WTC11 (cell line): ENCODE data around the gene LZIC.

Experiments
- ATF1 ChIP-seq: sonication (generic); formaldehyde crosslinking; IDR thresholded peaks from 2 replicates; pipeline ENCODE4 v1.8.1; 2023; ENCODE audit warnings: mild to moderate bottlenecking, moderate library complexity, missing genetic modification reagents
- ATF3 ChIP-seq: sonication (generic); formaldehyde crosslinking; conservative IDR thresholded peaks from 2 replicates; pipeline ENCODE4 v1.8.1; 2022; ENCODE audit warnings: mild to moderate bottlenecking, missing genetic modification reagents
- CTCF ChIP-seq: fragments of 200-600 bp; IDR thresholded peaks from 2 replicates; pipeline ENCODE4 v1.8.0; 2022; ENCODE audit warnings: antibody characterized with exemption
- E2F4 ChIP-seq: sonication (generic); formaldehyde crosslinking; IDR thresholded peaks from 2 replicates; pipeline ENCODE4 v1.8.1; 2022; ENCODE audit warnings: low read depth, mild to moderate bottlenecking, moderate library complexity, missing genetic modification reagents, borderline replicate concordance
- ESRRA ChIP-seq: sonication (generic); formaldehyde crosslinking; IDR thresholded peaks from 2 replicates; pipeline ENCODE4 v1.8.1; 2022; ENCODE audit warnings: mild to moderate bottlenecking, missing genetic modification reagents, borderline replicate concordance
- FOXJ3 ChIP-seq: sonication (generic); formaldehyde crosslinking; IDR thresholded peaks from 2 replicates; pipeline ENCODE4 v1.9.0; 2021; ENCODE audit warnings: missing genetic modification reagents, mild to moderate bottlenecking, borderline replicate concordance
- FOXP1 ChIP-seq: sonication (generic); formaldehyde crosslinking; IDR thresholded peaks from 2 replicates; pipeline ENCODE4 v1.8.0; 2022; ENCODE audit warnings: missing genetic modification reagents, mild to moderate bottlenecking, moderate library complexity, borderline replicate concordance
- MXD4 ChIP-seq: fragments of 250-450 bp; sonication (Bioruptor Pico); IDR thresholded peaks from 2 replicates; pipeline ENCODE4 v1.8.0; 2021; ENCODE audit warnings: mild to moderate bottlenecking, moderate library complexity, borderline replicate concordance
- NFE2L1 ChIP-seq: sonication (generic); formaldehyde crosslinking; IDR thresholded peaks from 2 replicates; pipeline ENCODE4 v1.8.1; 2023; ENCODE audit warnings: missing genetic modification reagents
- NFYB ChIP-seq: sonication (generic); formaldehyde crosslinking; conservative IDR thresholded peaks from 2 replicates; pipeline ENCODE4 v1.8.0; 2022; ENCODE audit warnings: low read depth, missing genetic modification reagents
- RELA ChIP-seq: sonication (generic); formaldehyde crosslinking; IDR thresholded peaks from 2 replicates; pipeline ENCODE4 v1.8.1; 2022; ENCODE audit warnings: missing genetic modification reagents, mild to moderate bottlenecking, borderline replicate concordance

- TF ChIP-seq FOXJ3 (no peak), FOXP1 (CRISPR knock-in tag) (no peak), CTCF (no peak), RELA (no peak), ATF1 (CRISPR knock-in tag) (no peak), E2F4 (CRISPR knock-in tag) (no peak), MXD4 (no peak), NFE2L1 (CRISPR knock-in tag) (no peak), ATF3 (CRISPR knock-in tag) (no peak), ESRRA (no peak), NFYB (CRISPR knock-in tag) (no peak)
Observed at GRCh38 chr1:9889411-9889810, 53.8 kb downstream of the LZIC start.
